ENCODE data around the gene SARM1. TPM values are rescaled to one million over a fixed set of nuclear protein-coding genes. Genes with fewer than 3 reads are reported as not detected.

SARM1 gene
- total RNA-seq, 1 experiment from 2014 or later = 5.0 TPM

GRCh38 chr17:28386391-28386790 is 14.9 kb downstream of the SARM1 start:
- no peak for DNase-seq (ENCODE audit: low read depth)
- in situ Hi-C loops (cut with HindIII; ENCODE audit: low pct_unique_long_range_greater_than_20kb, low sequenced_read_pairs) = no loop called here

GRCh38 chr17:28388106-28388505 is 16.6 kb downstream of the SARM1 start:
- in situ Hi-C loops (cut with HindIII; ENCODE audit: low pct_unique_long_range_greater_than_20kb, low sequenced_read_pairs) = no loop called here
- no peak for DNase-seq (ENCODE audit: low read depth)

GRCh38 chr17:28390141-28390540 is 18.6 kb downstream of the SARM1 start:
- in situ Hi-C loops (cut with HindIII; ENCODE audit: low pct_unique_long_range_greater_than_20kb, low sequenced_read_pairs) = no loop called here
- no peak for DNase-seq (ENCODE audit: low read depth)

GRCh38 chr17:28390563-28390962 is 19.1 kb downstream of the SARM1 start:
- in situ Hi-C loops (cut with HindIII; ENCODE audit: low pct_unique_long_range_greater_than_20kb, low sequenced_read_pairs) = no loop called here
- DNase-seq (ENCODE audit: low read depth) = no peak

- in situ Hi-C loops (cut with HindIII; ENCODE audit: low pct_unique_long_range_greater_than_20kb, low sequenced_read_pairs) = no loop called here
Measured at GRCh38 chr17:28390984-28391383, 19.5 kb downstream of the SARM1 start.

GRCh38 chr17:28391401-28391800 is 19.9 kb downstream of the SARM1 start:
- DNase-seq (ENCODE audit: low read depth) = no peak
- in situ Hi-C loops (cut with HindIII; ENCODE audit: low pct_unique_long_range_greater_than_20kb, low sequenced_read_pairs) = no loop called here

More at GRCh38 chr17:28390984-28391383, 19.5 kb downstream of the SARM1 start:
- DNase-seq (ENCODE audit: low read depth) = no peak

- DNase-seq (ENCODE audit: low read depth) = no peak
- in situ Hi-C loops (cut with HindIII; ENCODE audit: low pct_unique_long_range_greater_than_20kb, low sequenced_read_pairs) = no loop called here
Measured at GRCh38 chr17:28392491-28392890, 21.0 kb downstream of the SARM1 start.

GRCh38 chr17:28394337-28395116 is 23.0 kb downstream of the SARM1 start:
- in situ Hi-C loops (cut with HindIII; ENCODE audit: low pct_unique_long_range_greater_than_20kb, low sequenced_read_pairs) = no loop called here
- no peak for DNase-seq (ENCODE audit: low read depth)

GRCh38 chr17:28395426-28395825 is 23.9 kb downstream of the SARM1 start:
- no peak for DNase-seq (ENCODE audit: low read depth)
- in situ Hi-C loops (cut with HindIII; ENCODE audit: low pct_unique_long_range_greater_than_20kb, low sequenced_read_pairs) = no loop called here

GRCh38 chr17:28395968-28396367 is 24.5 kb downstream of the SARM1 start:
- in situ Hi-C loops (cut with HindIII; ENCODE audit: low pct_unique_long_range_greater_than_20kb, low sequenced_read_pairs) = no loop called here
- no peak for DNase-seq (ENCODE audit: low read depth)

GRCh38 chr17:28396635-28397239 is 25.2 kb downstream of the SARM1 start:
- in situ Hi-C loops (cut with HindIII; ENCODE audit: low pct_unique_long_range_greater_than_20kb, low sequenced_read_pairs) = no loop called here
- DNase-seq (ENCODE audit: low read depth) = no peak

- in situ Hi-C loops (cut with HindIII; ENCODE audit: low pct_unique_long_range_greater_than_20kb, low sequenced_read_pairs) = no loop called here
- DNase-seq (ENCODE audit: low read depth) = no peak
Measured at GRCh38 chr17:28397275-28397674, 25.8 kb downstream of the SARM1 start.

GRCh38 chr17:28397687-28398279 is 26.3 kb downstream of the SARM1 start:
- no peak for DNase-seq (ENCODE audit: low read depth)
- in situ Hi-C loops (cut with HindIII; ENCODE audit: low pct_unique_long_range_greater_than_20kb, low sequenced_read_pairs) = no loop called here

- in situ Hi-C loops (cut with HindIII; ENCODE audit: low pct_unique_long_range_greater_than_20kb, low sequenced_read_pairs) = no loop called here
- DNase-seq (ENCODE audit: low read depth) = peak; percentile 76
Measured at GRCh38 chr17:28398280-28398981, 26.9 kb downstream of the SARM1 start.

- DNase-seq (ENCODE audit: low read depth) = no peak
- in situ Hi-C loops (cut with HindIII; ENCODE audit: low pct_unique_long_range_greater_than_20kb, low sequenced_read_pairs) = no loop called here
Measured at GRCh38 chr17:28399808-28400207, 28.3 kb downstream of the SARM1 start.

- DNase-seq (ENCODE audit: low read depth) = no peak
- in situ Hi-C loops (cut with HindIII; ENCODE audit: low pct_unique_long_range_greater_than_20kb, low sequenced_read_pairs) = no loop called here
Measured at GRCh38 chr17:28402224-28402630, 30.7 kb downstream of the SARM1 start.

- in situ Hi-C loops (cut with HindIII; ENCODE audit: low pct_unique_long_range_greater_than_20kb, low sequenced_read_pairs) = no loop called here
- no peak for DNase-seq (ENCODE audit: low read depth)
Measured at GRCh38 chr17:28402844-28403243, 31.4 kb downstream of the SARM1 start.

- DNase-seq (ENCODE audit: low read depth) = no peak
- in situ Hi-C loops (cut with HindIII; ENCODE audit: low pct_unique_long_range_greater_than_20kb, low sequenced_read_pairs) = no loop called here
Measured at GRCh38 chr17:28404007-28404406, 32.5 kb downstream of the SARM1 start.

GRCh38 chr17:28404461-28404811 is 32.9 kb downstream of the SARM1 start:
- in situ Hi-C loops (cut with HindIII; ENCODE audit: low pct_unique_long_range_greater_than_20kb, low sequenced_read_pairs) = no loop called here
- DNase-seq (ENCODE audit: low read depth) = no peak
